CD14-positive monocyte (primary cell): Measurements from ENCODE around the gene MESD. TPM values are rescaled to one million over a fixed set of nuclear protein-coding genes. Genes with fewer than 3 reads are reported as not detected.

ENCODE experiments used
- DNase-seq, 3 donors: peaks; one replicate each; pipeline ENCODE4 v3.0.0-alpha.2; 2011 to 2022
- H2AFZ ChIP-seq: 2 replicates; pipeline ENCODE4 v1.6.0; 2012; ENCODE audit warnings: mild to moderate bottlenecking, low read depth, low read length, inconsistent platforms; ENCODE audit not compliant: insufficient read depth, poor library complexity, severe bottlenecking
- H3K27ac ChIP-seq, 2 donors: 1 replicate in 1 of 2; 2 replicates in 1 of 2; pipeline ENCODE4 v1.5.1; 2012 to 2013; ENCODE audit warnings: low read length in 2 of 2, control low read depth in 1 of 2, inconsistent platforms in 1 of 2, low read depth in 1 of 2, mild to moderate bottlenecking in 1 of 2
- H3K27me3 ChIP-seq, 2 donors: one replicate each; pipeline versions ENCODE4 v1.6.0 to v1.6.1; 2011 to 2013; ENCODE audit warnings: low read length in 2 of 2; ENCODE audit not compliant: control insufficient read depth in 2 of 2, insufficient read depth in 2 of 2
- H3K36me3 ChIP-seq, 2 donors: replicated peaks in 1 of 2; 1 replicate in 1 of 2; 2 replicates in 1 of 2; pipeline versions ENCODE4 v1.5.1 to v1.6.1; 2012 to 2013; ENCODE audit warnings: low read length in 2 of 2, control low read depth in 1 of 2, inconsistent platforms in 1 of 2, mild to moderate bottlenecking in 1 of 2; ENCODE audit not compliant: insufficient read depth in 2 of 2, control insufficient read depth in 1 of 2
- H3K4me1 ChIP-seq, 2 donors: 1 replicate in 1 of 2; 2 replicates in 1 of 2; pipeline versions ENCODE4 v1.5.1 to v1.6.1; 2012 to 2013; ENCODE audit warnings: low read length in 2 of 2, control low read depth in 1 of 2, inconsistent platforms in 1 of 2, mild to moderate bottlenecking in 1 of 2, moderate library complexity in 1 of 2; ENCODE audit not compliant: insufficient read depth in 2 of 2, control insufficient read depth in 1 of 2
- H3K4me2 ChIP-seq: replicated peaks from 2 replicates; pipeline ENCODE3; 2012; ENCODE audit warnings: low read length, moderate library complexity, mild to moderate bottlenecking; ENCODE audit not compliant: poor library complexity, severe bottlenecking; ENCODE audit errors: extremely low read depth
- H3K4me3 ChIP-seq, 3 experiments: fragments of 200-600 bp in 1 of 3; sonication (generic) in 1 of 3; replicated peaks in 1 of 3; 1 replicate in 2 of 3; 2 replicates in 1 of 3; pipeline ENCODE4 v1.5.1; 2011 to 2013; ENCODE audit warnings: low read length in 3 of 3, mild to moderate bottlenecking in 3 of 3, control low read depth in 2 of 3, low read depth in 2 of 3, inconsistent platforms in 1 of 3, moderate library complexity in 1 of 3
- H3K79me2 ChIP-seq: 2 replicates; pipeline ENCODE4 v1.6.0; 2012; ENCODE audit warnings: mild to moderate bottlenecking, control low read depth, inconsistent platforms, low read length, moderate library complexity; ENCODE audit not compliant: insufficient read depth
- H3K9ac ChIP-seq: 2 replicates; pipeline ENCODE4 v1.6.0; 2017; ENCODE audit warnings: low read length, mild to moderate bottlenecking; ENCODE audit not compliant: insufficient read depth, poor library complexity, severe bottlenecking
- H3K9me3 ChIP-seq, 2 donors: replicated peaks in 1 of 2; 1 replicate in 1 of 2; 2 replicates in 1 of 2; pipeline versions ENCODE4 v1.5.1 to v1.6.1; 2012 to 2013; ENCODE audit warnings: low read length in 2 of 2, control low read depth in 1 of 2; ENCODE audit not compliant: control insufficient read depth in 1 of 2, insufficient read depth in 1 of 2
- H4K20me1 ChIP-seq: 2 replicates; pipeline ENCODE4 v1.6.0; 2012; ENCODE audit warnings: mild to moderate bottlenecking, low read length, control low read depth, moderate library complexity; ENCODE audit not compliant: insufficient read depth
- H3K27ac Mint-ChIP-seq, 7 donors: one replicate each; pipeline ENCODE4 v1.8.0; 2020; ENCODE audit warnings: mild to moderate bottlenecking in 7 of 7, mixed read lengths in 7 of 7, moderate library complexity in 6 of 7, inconsistent platforms in 2 of 7
- H3K27me3 Mint-ChIP-seq, 3 donors: one replicate each; pipeline ENCODE4 v1.8.0; 2021 to 2022; ENCODE audit warnings: low read depth in 3 of 3, mild to moderate bottlenecking in 3 of 3, mixed read lengths in 3 of 3, moderate library complexity in 3 of 3, inconsistent platforms in 1 of 3
- H3K36me3 Mint-ChIP-seq, 2 donors: one replicate each; pipeline ENCODE4 v1.8.0; 2020; ENCODE audit warnings: mixed read lengths in 2 of 2, inconsistent platforms in 1 of 2, mild to moderate bottlenecking in 1 of 2
- H3K4me1 Mint-ChIP-seq: one replicate; pipeline ENCODE4 v1.8.0; 2020; ENCODE audit warnings: mild to moderate bottlenecking, mixed read lengths
- H3K4me3 Mint-ChIP-seq, 2 donors: one replicate each; pipeline ENCODE4 v1.8.0; 2020; ENCODE audit warnings: mild to moderate bottlenecking in 2 of 2, mixed read lengths in 2 of 2, moderate library complexity in 1 of 2
- H3K9me3 Mint-ChIP-seq, 7 donors: one replicate each; pipeline ENCODE4 v1.8.0; 2020 to 2022; ENCODE audit warnings: mixed read lengths in 7 of 7, mild to moderate bottlenecking in 6 of 7, moderate library complexity in 6 of 7, inconsistent platforms in 2 of 7
- CTCF ChIP-seq: fragments of 200-600 bp; IDR thresholded peaks from one replicate; pipeline ENCODE4 v1.8.0; 2022; ENCODE audit warnings: antibody characterized with exemption, mild to moderate bottlenecking
- WGBS: methylation state at CpG from one replicate; pipeline ENCODE4 v1.1.5; 2013; ENCODE audit warnings: missing lambda C conversion rate; ENCODE audit not compliant: insufficient coverage; 5-methylcytosine and 5-hydroxymethylcytosine counted together
- intact Hi-C, 2 donors: fragments of 100-400 bp; cut with micrococcal nuclease; formaldehyde crosslinking; loops; one replicate each; pipeline versions ENCODE4 v1.15.0 to v1.15.1; 2023
- polyA plus RNA-seq, 3 donors: library from polyadenylated mRNA; depleted of rRNA in 1 of 3; unstranded in 2 of 3; stranded (reverse) in 1 of 3; fragments of 300-500 nt in 2 of 3; fragments of >200 nt in 1 of 3; fragmentation: Illumina TruSeq in 2 of 3; gene quantifications; 1 replicate in 2 of 3; 2 replicates in 1 of 3; pipeline ENCODE4 v1.2.3, GENCODE V29; 2012 to 2021

Gene MESD
- polyA plus RNA-seq, 3 donors = 5.6 to 15.7 (median 13.1) TPM

GRCh38 chr15:80997692-80998091 is 8.1 kb upstream of the MESD start:
- DNase-seq = no peak
- H3K27me3 ChIP-seq = no peaks in the 10 kb centered on the region
- Mint-ChIP-seq H3K9me3 (peaks cover 0 to 12% (median 3%) of the 10 kb centered on the region in 7 donors), H3K4me1 (peaks cover 18% of the 10 kb centered on the region), H3K27me3 (peaks cover 0 to 10% (median 2%) of the 10 kb centered on the region in 3 donors), H3K36me3 (no peaks in the 10 kb centered on the region), H3K27ac (no peak overlapping the region), H3K4me3 (no peak overlapping the region)
- H3K4me2 ChIP-seq = no peak overlapping the region
- TF ChIP-seq CTCF = no peak
- no peak overlapping the region for H3K4me3 ChIP-seq
- H3K36me3 ChIP-seq = peaks cover 0 to 2% of the 10 kb centered on the region in 2 donors
- peaks cover 8% of the 10 kb centered on the region for H4K20me1 ChIP-seq
- H3K9ac ChIP-seq = no peak overlapping the region
- no peak overlapping the region for H2AFZ ChIP-seq
- H3K9me3 ChIP-seq = peaks cover 0 to 3% of the 10 kb centered on the region in 2 donors
- peaks cover 9% of the 10 kb centered on the region for H3K79me2 ChIP-seq
- H3K4me1 ChIP-seq = peaks cover 14 to 22% of the 10 kb centered on the region in 2 donors
- no CpG with 5 or more reads among the region's 1 CpG for WGBS
- no peak overlapping the region for H3K27ac ChIP-seq
- intact Hi-C loops = loop anchor here in 1 of 2 donors (10.0 kb wide), 1 partner anchor 1047 kb away; the partner anchor contains the start of gene MEX3B

- Mint-ChIP-seq H3K4me1 (peaks cover 33% of the 10 kb centered on the region), H3K27me3 (peaks cover 0 to 10% (median 2%) of the 10 kb centered on the region in 3 donors), H3K9me3 (peaks cover 0 to 12% (median 3%) of the 10 kb centered on the region in 7 donors), H3K36me3 (no peaks in the 10 kb centered on the region), H3K4me3 (no peak overlapping the region), H3K27ac (peak overlapping the region in 1 of 7 donors; percentile 7)
- H3K79me2 ChIP-seq = no peaks in the 10 kb centered on the region
- peaks cover 23 to 27% of the 10 kb centered on the region in 2 donors for H3K4me1 ChIP-seq
- WGBS = no CpG with 5 or more reads among the region's 1 CpG
- peaks cover 0 to 3% of the 10 kb centered on the region in 2 donors for H3K9me3 ChIP-seq
- TF ChIP-seq CTCF = peak; percentile 78
- no peak overlapping the region for H3K9ac ChIP-seq
- intact Hi-C loops = loop anchor here in 1 of 2 donors (10.0 kb wide), 1 partner anchor 1049 kb away; the partner anchor contains the start of gene MEX3B
- DNase-seq = peak; percentile 23 to 49 (median 41)
- H2AFZ ChIP-seq = no peak overlapping the region
- no peaks in the 10 kb centered on the region for H4K20me1 ChIP-seq
- H3K36me3 ChIP-seq = no peaks in the 10 kb centered on the region
- no peak overlapping the region for H3K4me2 ChIP-seq
- no peak overlapping the region for H3K27ac ChIP-seq
- H3K4me3 ChIP-seq = no peak overlapping the region
- H3K27me3 ChIP-seq = no peaks in the 10 kb centered on the region
Measured at GRCh38 chr15:80996247-80996646, 6.6 kb upstream of the MESD start.
